ENCODE data around the gene STK32B. TPM values are rescaled to one million over a fixed set of nuclear protein-coding genes. Genes with fewer than 3 reads are reported as not detected.

Gene STK32B
- polyA plus RNA-seq, 2 donors, result 0.22 to 0.24 TPM

DNA sequence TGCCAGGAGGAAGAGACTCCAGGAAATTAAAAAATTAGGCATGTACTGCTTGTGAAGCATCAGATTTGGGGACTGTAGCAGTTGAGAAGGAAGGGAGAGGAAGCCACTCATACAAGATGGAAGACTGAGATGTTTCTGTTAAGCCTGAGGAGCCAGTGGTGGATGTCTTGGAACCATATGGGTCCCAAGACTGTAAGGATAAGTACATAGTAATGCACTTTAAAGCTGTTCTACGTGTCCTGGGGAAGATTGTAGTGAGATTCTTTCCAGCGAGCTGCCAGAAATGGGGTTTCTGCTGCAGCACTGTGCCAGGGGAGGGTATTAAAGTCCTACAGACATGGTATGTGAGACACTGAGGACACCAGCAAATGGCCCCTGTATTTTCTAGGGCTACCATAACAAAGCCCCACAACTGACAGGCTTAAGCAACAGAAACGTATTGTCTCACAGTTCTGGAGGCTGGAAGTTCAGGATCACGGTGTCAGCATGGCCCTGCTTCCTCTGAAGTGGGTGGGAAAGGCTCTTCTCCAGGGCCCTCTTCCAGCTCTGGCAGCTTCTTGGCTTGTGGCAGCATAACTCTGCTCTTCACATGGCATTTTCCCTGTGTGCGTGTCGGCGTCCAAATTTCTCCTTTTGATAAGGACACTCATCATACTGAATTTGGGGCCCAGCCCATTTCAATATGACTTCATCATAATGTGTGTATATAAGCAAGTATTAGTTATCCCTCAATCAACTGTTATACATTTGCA, 352.6 kb downstream of the STK32B start:
- Histone ChIP-seq H3K4me1 (ENCODE audit: control insufficient read depth in 2 of 2, insufficient read depth in 2 of 2, low read length in 1 of 2) (no peaks in the 10 kb centered on the region), H3K9me3 (ENCODE audit: control insufficient read depth in 2 of 2, insufficient read depth in 1 of 2, low read depth in 1 of 2, low read length in 1 of 2) (no peaks in the 10 kb centered on the region), H3K27me3 (ENCODE audit: control insufficient read depth in 1 of 2, insufficient read depth in 2 of 2, low read length in 2 of 2) (no peaks in the 10 kb centered on the region), H3K4me3 (ENCODE audit: low read depth in 1 of 2, low read length in 2 of 2) (no peak overlapping the region), H3K27ac (ENCODE audit: low read depth in 2 of 2, low read length in 1 of 2) (no peak overlapping the region), H3K36me3 (ENCODE audit: control insufficient read depth in 2 of 2, insufficient read depth in 2 of 2, low read length in 1 of 2) (no peaks in the 10 kb centered on the region)
- WGBS, 2 donors, result 85 to 88% methylated on average over 7 of the region's 7 CpGs

DNA sequence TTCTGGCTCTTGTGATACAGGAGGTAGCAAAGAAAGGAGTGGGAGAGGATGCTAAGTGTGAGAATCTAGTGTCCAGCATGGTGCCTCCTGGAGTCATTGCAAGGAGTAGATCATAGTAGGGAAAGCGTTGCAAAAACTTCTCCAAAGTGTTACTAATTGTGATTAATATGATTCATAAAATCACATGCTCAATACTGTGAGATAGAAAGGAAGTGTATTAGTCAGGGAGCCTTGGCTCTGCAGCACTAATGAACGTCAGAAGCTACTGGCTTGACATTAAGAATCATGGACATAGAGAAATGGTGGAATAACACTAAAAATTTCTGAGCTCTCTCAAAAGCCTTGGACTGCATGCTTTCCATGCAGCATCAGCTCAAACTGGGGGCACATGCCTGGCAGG, 358.0 kb downstream of the STK32B start:
- no peaks in the 10 kb centered on the region for H3K9me3 ChIP-seq (ENCODE audit: control insufficient read depth in 2 of 2, insufficient read depth in 1 of 2, low read depth in 1 of 2, low read length in 1 of 2)
- H3K27me3 ChIP-seq (ENCODE audit: control insufficient read depth in 1 of 2, insufficient read depth in 2 of 2, low read length in 2 of 2), result no peaks in the 10 kb centered on the region
- H3K27ac ChIP-seq (ENCODE audit: low read depth in 2 of 2, low read length in 1 of 2), result no peak overlapping the region
- WGBS, 2 donors, result 60 to 61% methylated on average over 2 of the region's 2 CpGs
- no peaks in the 10 kb centered on the region for H3K4me1 ChIP-seq (ENCODE audit: control insufficient read depth in 2 of 2, insufficient read depth in 2 of 2, low read length in 1 of 2)
- H3K36me3 ChIP-seq (ENCODE audit: control insufficient read depth in 2 of 2, insufficient read depth in 2 of 2, low read length in 1 of 2), result no peaks in the 10 kb centered on the region
- no peak overlapping the region for H3K4me3 ChIP-seq (ENCODE audit: low read depth in 1 of 2, low read length in 2 of 2)

DNA sequence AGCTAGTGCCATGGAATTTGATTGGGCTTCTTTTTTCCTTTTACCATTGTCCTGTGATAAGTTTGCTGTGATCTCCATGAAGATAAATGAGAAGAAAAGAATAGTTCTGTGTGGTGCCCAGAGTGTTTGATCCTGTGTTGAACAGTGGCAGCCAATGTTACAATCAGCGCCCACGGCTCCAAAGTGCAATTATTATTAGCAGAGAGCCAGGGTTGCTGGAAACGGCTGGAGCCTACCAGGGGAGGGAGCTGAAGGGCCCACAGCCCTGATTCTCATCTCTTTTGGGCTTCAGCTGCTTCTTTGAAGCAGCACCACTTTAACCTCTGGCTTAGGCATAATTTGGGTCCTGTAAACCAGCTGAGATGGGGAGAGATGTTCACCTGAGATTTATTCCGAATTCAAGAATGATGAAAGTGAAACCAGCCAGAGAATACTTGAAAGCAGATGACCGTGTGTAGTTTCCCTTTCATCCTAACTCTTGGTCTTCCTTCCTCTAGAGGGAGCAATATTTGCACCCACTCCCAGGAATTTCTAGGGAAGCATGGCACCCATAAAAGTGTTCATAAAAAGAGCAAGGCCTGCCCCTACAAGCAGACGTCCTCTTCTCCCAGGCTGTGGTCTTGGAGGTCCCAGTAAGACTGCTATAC, 358.8 kb downstream of the STK32B start:
- Histone ChIP-seq H3K9me3 (ENCODE audit: control insufficient read depth in 2 of 2, insufficient read depth in 1 of 2, low read depth in 1 of 2, low read length in 1 of 2) (no peaks in the 10 kb centered on the region), H3K4me3 (ENCODE audit: low read depth in 1 of 2, low read length in 2 of 2) (no peak overlapping the region), H3K36me3 (ENCODE audit: control insufficient read depth in 2 of 2, insufficient read depth in 2 of 2, low read length in 1 of 2) (no peaks in the 10 kb centered on the region), H3K4me1 (ENCODE audit: control insufficient read depth in 2 of 2, insufficient read depth in 2 of 2, low read length in 1 of 2) (no peaks in the 10 kb centered on the region), H3K27ac (ENCODE audit: low read depth in 2 of 2, low read length in 1 of 2) (no peak overlapping the region), H3K27me3 (ENCODE audit: control insufficient read depth in 1 of 2, insufficient read depth in 2 of 2, low read length in 2 of 2) (no peaks in the 10 kb centered on the region)
- 54 to 61% methylated on average over 6 of the region's 6 CpGs for WGBS, 2 donors

DNA sequence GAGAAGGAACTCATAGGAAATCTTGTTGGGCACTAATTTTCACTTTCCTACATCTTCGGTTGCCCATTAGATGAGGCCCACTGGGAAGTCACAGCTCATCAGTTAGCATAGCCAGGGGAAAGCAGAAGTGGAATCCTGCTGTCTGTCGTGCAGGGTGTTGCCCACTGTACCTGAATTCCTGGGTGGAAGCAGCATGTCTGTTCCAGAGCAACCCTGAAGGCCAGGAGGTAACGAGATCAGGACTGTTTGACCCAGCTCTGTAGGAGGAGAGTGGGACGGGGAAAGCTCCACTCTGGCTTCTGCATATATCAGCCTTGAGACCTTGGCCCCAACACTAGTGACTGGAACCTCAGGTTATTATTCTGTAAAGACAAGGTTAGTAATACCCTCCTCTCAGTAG, 361.0 kb downstream of the STK32B start:
- Histone ChIP-seq H3K27me3 (ENCODE audit: control insufficient read depth in 1 of 2, insufficient read depth in 2 of 2, low read length in 2 of 2) (peaks cover 0 to 2% of the 10 kb centered on the region in 2 donors), H3K4me3 (ENCODE audit: low read depth in 1 of 2, low read length in 2 of 2) (no peak overlapping the region), H3K9me3 (ENCODE audit: control insufficient read depth in 2 of 2, insufficient read depth in 1 of 2, low read depth in 1 of 2, low read length in 1 of 2) (peaks cover 0 to 4% of the 10 kb centered on the region in 2 donors), H3K36me3 (ENCODE audit: control insufficient read depth in 2 of 2, insufficient read depth in 2 of 2, low read length in 1 of 2) (no peaks in the 10 kb centered on the region), H3K27ac (ENCODE audit: low read depth in 2 of 2, low read length in 1 of 2) (no peak overlapping the region), H3K4me1 (ENCODE audit: control insufficient read depth in 2 of 2, insufficient read depth in 2 of 2, low read length in 1 of 2) (no peaks in the 10 kb centered on the region)
- 76 to 82% methylated on average over 4 of the region's 4 CpGs for WGBS, 2 donors

DNA sequence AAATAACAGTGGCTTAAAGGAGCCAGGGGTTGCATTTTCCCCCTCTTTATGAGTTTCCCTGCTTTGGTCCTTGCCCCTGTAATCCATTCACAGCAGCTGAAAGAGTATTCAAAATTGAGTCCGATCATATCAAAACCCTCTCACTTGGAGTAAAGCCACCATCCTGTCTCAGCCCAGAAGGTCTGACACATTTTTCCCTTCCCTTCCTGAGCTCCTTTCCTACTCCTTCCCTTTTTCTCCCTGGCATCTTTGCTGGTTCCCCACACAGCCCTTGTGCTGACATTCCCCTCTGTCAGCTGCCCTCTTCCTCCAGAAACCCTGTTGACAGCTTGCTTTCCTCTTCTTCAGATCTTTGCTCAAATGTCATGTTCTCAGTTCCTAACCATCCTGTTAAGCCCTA, 361.5 kb downstream of the STK32B start:
- Histone ChIP-seq H3K27me3 (ENCODE audit: control insufficient read depth in 1 of 2, insufficient read depth in 2 of 2, low read length in 2 of 2) (peaks cover 0 to 2% of the 10 kb centered on the region in 2 donors), H3K27ac (ENCODE audit: low read depth in 2 of 2, low read length in 1 of 2) (no peak overlapping the region), H3K9me3 (ENCODE audit: control insufficient read depth in 2 of 2, insufficient read depth in 1 of 2, low read depth in 1 of 2, low read length in 1 of 2) (peaks cover 0 to 5% of the 10 kb centered on the region in 2 donors), H3K4me1 (ENCODE audit: control insufficient read depth in 2 of 2, insufficient read depth in 2 of 2, low read length in 1 of 2) (no peaks in the 10 kb centered on the region), H3K4me3 (ENCODE audit: low read depth in 1 of 2, low read length in 2 of 2) (no peak overlapping the region), H3K36me3 (ENCODE audit: control insufficient read depth in 2 of 2, insufficient read depth in 2 of 2, low read length in 1 of 2) (no peaks in the 10 kb centered on the region)
- WGBS, 2 donors, result 90 to 95% methylated on average over 1 of the region's 1 CpG

DNA sequence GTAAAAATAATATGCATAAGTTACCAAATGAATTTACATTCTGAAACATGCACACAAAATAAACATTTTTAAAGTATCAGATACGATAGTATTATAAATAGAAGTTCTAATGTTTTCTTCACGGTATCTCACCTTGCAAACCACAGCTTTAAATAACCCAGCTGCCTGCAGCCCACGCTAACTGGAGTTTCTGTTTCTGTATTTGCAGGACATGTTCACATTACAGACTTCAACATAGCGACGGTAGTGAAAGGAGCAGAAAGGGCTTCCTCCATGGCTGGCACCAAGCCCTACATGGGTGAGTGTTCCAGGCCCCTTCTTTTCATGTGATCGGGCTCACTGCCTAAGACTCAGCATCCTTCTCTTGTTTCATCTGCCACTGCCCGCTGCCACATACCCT, 365.4 kb downstream of the STK32B start:
- Histone ChIP-seq H3K27ac (ENCODE audit: low read depth in 2 of 2, low read length in 1 of 2) (no peak overlapping the region), H3K27me3 (ENCODE audit: control insufficient read depth in 1 of 2, insufficient read depth in 2 of 2, low read length in 2 of 2) (peaks cover 0 to 2% of the 10 kb centered on the region in 2 donors), H3K36me3 (ENCODE audit: control insufficient read depth in 2 of 2, insufficient read depth in 2 of 2, low read length in 1 of 2) (no peaks in the 10 kb centered on the region), H3K4me3 (ENCODE audit: low read depth in 1 of 2, low read length in 2 of 2) (no peak overlapping the region), H3K4me1 (ENCODE audit: control insufficient read depth in 2 of 2, insufficient read depth in 2 of 2, low read length in 1 of 2) (no peaks in the 10 kb centered on the region), H3K9me3 (ENCODE audit: control insufficient read depth in 2 of 2, insufficient read depth in 1 of 2, low read depth in 1 of 2, low read length in 1 of 2) (peaks cover 0 to 8% of the 10 kb centered on the region in 2 donors)
- WGBS, 2 donors, result 79 to 89% methylated on average over 7 of the region's 7 CpGs

DNA sequence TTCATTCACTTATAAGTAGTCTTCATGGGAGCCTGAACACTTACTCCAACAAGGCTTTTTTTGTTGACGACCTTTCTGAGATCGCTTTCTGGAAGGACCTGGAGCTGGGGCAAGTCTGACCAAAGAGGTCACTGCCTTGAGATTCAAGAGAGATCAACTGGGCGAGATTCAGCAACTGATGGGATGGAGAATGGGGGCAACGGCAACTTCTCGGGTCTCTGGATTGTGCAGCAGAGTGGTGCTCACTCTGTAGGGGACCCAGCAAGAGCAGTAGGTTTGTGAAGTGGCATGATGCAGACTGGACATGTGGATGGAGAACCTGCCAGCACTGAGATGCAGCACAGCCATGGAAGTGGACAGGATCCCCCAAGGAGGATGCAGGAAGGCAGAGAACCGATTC, 369.0 kb downstream of the STK32B start:
- WGBS, 2 donors, result 80 to 86% methylated on average over 6 of the region's 6 CpGs
- no peak overlapping the region for H3K27ac ChIP-seq (ENCODE audit: low read depth in 2 of 2, low read length in 1 of 2)
- H3K9me3 ChIP-seq (ENCODE audit: control insufficient read depth in 2 of 2, insufficient read depth in 1 of 2, low read depth in 1 of 2, low read length in 1 of 2), result peaks cover 0 to 8% of the 10 kb centered on the region in 2 donors
- H3K36me3 ChIP-seq (ENCODE audit: control insufficient read depth in 2 of 2, insufficient read depth in 2 of 2, low read length in 1 of 2), result no peaks in the 10 kb centered on the region
- H3K4me1 ChIP-seq (ENCODE audit: control insufficient read depth in 2 of 2, insufficient read depth in 2 of 2, low read length in 1 of 2), result no peaks in the 10 kb centered on the region
- H3K4me3 ChIP-seq (ENCODE audit: low read depth in 1 of 2, low read length in 2 of 2), result no peak overlapping the region
- H3K27me3 ChIP-seq (ENCODE audit: control insufficient read depth in 1 of 2, insufficient read depth in 2 of 2, low read length in 2 of 2), result peaks cover 0 to 2% of the 10 kb centered on the region in 2 donors

DNA sequence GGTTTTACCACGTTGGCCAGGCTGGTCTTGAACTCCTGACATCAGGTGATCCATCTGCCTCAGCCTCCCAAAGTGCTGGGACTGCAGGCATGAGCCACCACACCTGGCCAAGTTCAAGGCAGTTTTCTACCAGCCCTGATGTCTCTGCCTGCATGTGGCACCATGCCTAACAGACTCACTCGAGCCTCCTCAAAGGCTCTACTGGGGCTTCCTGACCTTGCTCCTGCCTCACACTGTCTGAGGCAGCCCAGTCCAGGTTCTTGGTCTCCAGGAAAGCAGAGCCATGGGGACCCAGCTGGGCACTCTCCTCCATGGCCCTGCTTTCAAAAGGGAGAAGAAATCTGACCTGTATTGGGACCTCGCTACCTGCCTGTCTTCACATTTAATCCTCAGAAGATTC, 370.1 kb downstream of the STK32B start:
- peaks cover 0 to 2% of the 10 kb centered on the region in 2 donors for H3K27me3 ChIP-seq (ENCODE audit: control insufficient read depth in 1 of 2, insufficient read depth in 2 of 2, low read length in 2 of 2)
- H3K4me3 ChIP-seq (ENCODE audit: low read depth in 1 of 2, low read length in 2 of 2), result no peak overlapping the region
- 67 to 73% methylated on average over 3 of the region's 3 CpGs for WGBS, 2 donors
- no peaks in the 10 kb centered on the region for H3K4me1 ChIP-seq (ENCODE audit: control insufficient read depth in 2 of 2, insufficient read depth in 2 of 2, low read length in 1 of 2)
- no peaks in the 10 kb centered on the region for H3K36me3 ChIP-seq (ENCODE audit: control insufficient read depth in 2 of 2, insufficient read depth in 2 of 2, low read length in 1 of 2)
- H3K9me3 ChIP-seq (ENCODE audit: control insufficient read depth in 2 of 2, insufficient read depth in 1 of 2, low read depth in 1 of 2, low read length in 1 of 2), result peaks cover 0 to 8% of the 10 kb centered on the region in 2 donors
- no peak overlapping the region for H3K27ac ChIP-seq (ENCODE audit: low read depth in 2 of 2, low read length in 1 of 2)

DNA sequence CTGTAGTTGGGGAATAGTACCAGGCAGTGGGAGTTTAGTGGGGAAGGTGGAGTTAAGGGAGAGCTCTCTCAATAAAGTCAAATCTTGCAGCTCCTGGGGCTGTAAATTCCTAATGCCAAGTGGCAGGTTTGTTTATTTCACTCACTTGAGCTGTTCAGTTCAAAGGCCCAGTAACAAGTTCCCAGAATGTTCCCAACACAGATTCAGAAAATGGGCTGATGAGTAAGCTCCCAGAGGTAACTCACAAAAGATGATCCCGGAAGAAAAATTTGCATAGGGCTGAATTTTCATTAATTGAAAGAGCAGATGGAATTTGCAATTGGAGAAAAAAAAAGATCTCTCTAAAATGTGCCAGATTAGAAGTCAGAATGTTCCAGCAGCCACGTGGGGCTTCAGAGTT, 370.9 kb downstream of the STK32B start:
- H3K36me3 ChIP-seq (ENCODE audit: control insufficient read depth in 2 of 2, insufficient read depth in 2 of 2, low read length in 1 of 2), result no peaks in the 10 kb centered on the region
- H3K9me3 ChIP-seq (ENCODE audit: control insufficient read depth in 2 of 2, insufficient read depth in 1 of 2, low read depth in 1 of 2, low read length in 1 of 2), result peaks cover 0 to 4% of the 10 kb centered on the region in 2 donors
- no peaks in the 10 kb centered on the region for H3K27me3 ChIP-seq (ENCODE audit: control insufficient read depth in 1 of 2, insufficient read depth in 2 of 2, low read length in 2 of 2)
- no peak overlapping the region for H3K4me3 ChIP-seq (ENCODE audit: low read depth in 1 of 2, low read length in 2 of 2)
- H3K4me1 ChIP-seq (ENCODE audit: control insufficient read depth in 2 of 2, insufficient read depth in 2 of 2, low read length in 1 of 2), result no peaks in the 10 kb centered on the region
- no peak overlapping the region for H3K27ac ChIP-seq (ENCODE audit: low read depth in 2 of 2, low read length in 1 of 2)
- WGBS, 2 donors, result 61 to 63% methylated on average over 2 of the region's 2 CpGs

DNA sequence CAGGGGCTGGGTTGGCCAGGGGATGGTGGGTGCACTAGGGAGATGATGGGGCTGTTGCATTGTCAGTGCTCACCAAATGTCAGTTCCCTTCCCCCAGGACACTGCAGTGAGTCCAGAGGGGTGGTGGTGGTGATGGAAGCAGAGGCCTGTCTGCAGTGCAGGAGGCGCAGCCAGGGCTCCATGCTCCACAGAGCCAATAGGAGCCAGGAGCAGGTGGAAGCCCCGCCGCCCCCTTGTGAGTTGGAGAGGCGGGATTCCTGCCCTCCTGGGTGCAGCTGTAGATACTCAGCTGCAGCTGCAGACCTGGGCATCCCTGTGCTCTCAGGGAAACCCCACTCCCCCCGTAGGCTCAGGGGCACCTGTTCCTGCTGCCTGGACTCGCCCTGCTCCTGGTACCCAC, 372.4 kb downstream of the STK32B start:
- 70 to 82% methylated on average over 6 of the region's 6 CpGs for WGBS, 2 donors
- no peak overlapping the region for H3K27ac ChIP-seq (ENCODE audit: low read depth in 2 of 2, low read length in 1 of 2)
- no peak overlapping the region for H3K4me3 ChIP-seq (ENCODE audit: low read depth in 1 of 2, low read length in 2 of 2)
- no peaks in the 10 kb centered on the region for H3K27me3 ChIP-seq (ENCODE audit: control insufficient read depth in 1 of 2, insufficient read depth in 2 of 2, low read length in 2 of 2)
- no peaks in the 10 kb centered on the region for H3K9me3 ChIP-seq (ENCODE audit: control insufficient read depth in 2 of 2, insufficient read depth in 1 of 2, low read depth in 1 of 2, low read length in 1 of 2)
- no peaks in the 10 kb centered on the region for H3K4me1 ChIP-seq (ENCODE audit: control insufficient read depth in 2 of 2, insufficient read depth in 2 of 2, low read length in 1 of 2)
- no peaks in the 10 kb centered on the region for H3K36me3 ChIP-seq (ENCODE audit: control insufficient read depth in 2 of 2, insufficient read depth in 2 of 2, low read length in 1 of 2)
